Fibroblast of villous mesenchyme (primary cell): ENCODE data around the gene SH3YL1. TPM values are rescaled to one million over a fixed set of nuclear protein-coding genes. Genes with fewer than 3 reads are reported as not detected.

Experiments used
- DNase-seq: peaks from one replicate; pipeline ENCODE4 v3.0.0-alpha.2; 2010; ENCODE audit warnings: low read depth
- H3K4me3 ChIP-seq: 2 replicates; pipeline ENCODE4 v1.5.1; 2011; ENCODE audit warnings: low read depth, mild to moderate bottlenecking, low read length
- CTCF ChIP-seq: IDR thresholded peaks from 2 replicates; pipeline ENCODE4 v1.5.1; 2012; ENCODE audit warnings: low read depth, mild to moderate bottlenecking, low read length; ENCODE audit not compliant: insufficient read depth
- total RNA-seq: library from RNA; depleted of rRNA; stranded (reverse); fragments of >200 nt; gene quantifications from 2 replicates; pipeline ENCODE4 v1.2.3, GENCODE V29; 2012

The SH3YL1 gene
- total RNA-seq, 1 donor, result 35.4 TPM

- H3K4me3 ChIP-seq, result no peak overlapping the region
- no peak for DNase-seq
- TF ChIP-seq CTCF, result no peak
Observed at GRCh38 chr2:257842-258241, 6.0 kb downstream of the SH3YL1 start.

GRCh38 chr2:257429-257828 is 6.4 kb downstream of the SH3YL1 start:
- DNase-seq, result no peak
- no peak for TF ChIP-seq CTCF
- no peak overlapping the region for H3K4me3 ChIP-seq

GRCh38 chr2:256094-256493 is 7.7 kb downstream of the SH3YL1 start:
- H3K4me3 ChIP-seq, result no peak overlapping the region
- no peak for DNase-seq
- no peak for TF ChIP-seq CTCF

- H3K4me3 ChIP-seq, result no peak overlapping the region
- no peak for TF ChIP-seq CTCF
- DNase-seq, result no peak
Observed at GRCh38 chr2:255195-255594, 8.6 kb downstream of the SH3YL1 start.

- H3K4me3 ChIP-seq, result no peak overlapping the region
- DNase-seq, result no peak
Observed at GRCh38 chr2:254241-254640, 9.6 kb downstream of the SH3YL1 start.

GRCh38 chr2:253202-253638 is 10.6 kb downstream of the SH3YL1 start:
- no peak for DNase-seq
- no peak overlapping the region for H3K4me3 ChIP-seq
- no peak for TF ChIP-seq CTCF

More at GRCh38 chr2:254241-254640, 9.6 kb downstream of the SH3YL1 start:
- no peak for TF ChIP-seq CTCF

- no peak for TF ChIP-seq CTCF
- peak; percentile 86 for DNase-seq
- H3K4me3 ChIP-seq, result no peak overlapping the region
Observed at GRCh38 chr2:252001-252602, 11.7 kb downstream of the SH3YL1 start.
